Thyroid gland (tissue), 4 donors: ENCODE measurements around the gene EXOC4. TPM values are rescaled to one million over a fixed set of nuclear protein-coding genes. Genes with fewer than 3 reads are reported as not detected.

Source experiments
- DNase-seq, 2 donors: peaks; one replicate each; pipeline ENCODE4 v3.0.0-alpha.2; 2019
- H3K27ac ChIP-seq, 3 donors: fragments of 200-600 bp; sonication (generic); 1 replicate in 2 of 3; 2 replicates in 1 of 3; pipeline ENCODE4 v1.5.1; 2016 to 2019; ENCODE audit warnings: mild to moderate bottlenecking in 1 of 3, moderate library complexity in 1 of 3
- H3K27me3 ChIP-seq: fragments of 200-600 bp; sonication (generic); one replicate; pipeline ENCODE4 v1.5.1; 2019
- H3K36me3 ChIP-seq, 2 donors: fragments of 200-600 bp; sonication (generic); one replicate each; pipeline ENCODE4 v1.5.1; 2016 to 2019
- H3K4me1 ChIP-seq, 2 donors: fragments of 200-600 bp; sonication (generic); one replicate each; pipeline ENCODE4 v1.5.1; 2017 to 2019
- H3K4me3 ChIP-seq, 3 donors: fragments of 200-600 bp; sonication (generic); replicated peaks in 1 of 3; 1 replicate in 2 of 3; 2 replicates in 1 of 3; pipeline ENCODE4 v1.5.1; 2016; ENCODE audit warnings: mild to moderate bottlenecking in 1 of 3
- H3K9me3 ChIP-seq: fragments of 200-600 bp; sonication (generic); one replicate; pipeline ENCODE4 v1.5.1; 2017
- CTCF ChIP-seq, 6 experiments: fragments of 200-600 bp in 3 of 6; fragments of 450-650 bp in 3 of 6; sonication (generic) in 3 of 6; IDR thresholded peaks; one replicate each; pipeline ENCODE4 v1.5.1; 2016 to 2019; ENCODE audit warnings: antibody characterized with exemption in 6 of 6, mild to moderate bottlenecking in 2 of 6, inconsistent platforms in 1 of 6, moderate library complexity in 1 of 6
- POLR2A ChIP-seq, 2 donors: fragments of 450-650 bp; IDR thresholded peaks; one replicate each; pipeline ENCODE4 v1.6.1; 2017; ENCODE audit warnings: antibody characterized with exemption in 2 of 2, mild to moderate bottlenecking in 2 of 2, moderate library complexity in 1 of 2
- WGBS, 2 donors: methylation state at CpG; one replicate each; pipeline ENCODE4 v1.1.5; 2017; 5-methylcytosine and 5-hydroxymethylcytosine counted together
- intact Hi-C: fragments of 100-400 bp; cut with DNase I; formaldehyde crosslinking; loops from one replicate; pipeline ENCODE4 v1.15.1; 2023
- total RNA-seq, 4 donors: library from RNA; depleted of rRNA; stranded (reverse); fragments of >200 nt; gene quantifications; one replicate each; pipeline ENCODE4 v1.2.3, GENCODE V29; 2016

The EXOC4 gene
- total RNA-seq, 4 donors from 2014 or later = 74.0 to 116 (median 107) TPM

GRCh38 chr7:133437544-133437943, 184.7 kb downstream of the EXOC4 start:
- Histone ChIP-seq H3K36me3 (no peaks in the 10 kb centered on the region), H3K4me1 (peaks cover 0 to 13% of the 10 kb centered on the region in 2 donors), H3K27me3 (no peaks in the 10 kb centered on the region), H3K4me3 (no peak overlapping the region), H3K27ac (no peak overlapping the region), H3K9me3 (no peaks in the 10 kb centered on the region)
- no peak for DNase-seq
- WGBS, 2 donors = 86 to 87% methylated on average over 4 of the region's 4 CpGs
- intact Hi-C loops = no loop called here
- TF ChIP-seq CTCF (IDR thresholded peaks at IDR 0.05) (no peak), POLR2A (IDR thresholded peaks at IDR 0.05) (no peak)

- no peak overlapping the region for H3K27ac ChIP-seq
- no peaks in the 10 kb centered on the region for H3K4me1 ChIP-seq
- no peak for TF ChIP-seq POLR2A (IDR thresholded peaks at IDR 0.05)
- no peak for TF ChIP-seq CTCF (IDR thresholded peaks at IDR 0.05)
- H3K36me3 ChIP-seq = no peaks in the 10 kb centered on the region
- H3K4me3 ChIP-seq = no peak overlapping the region
- H3K27me3 ChIP-seq = no peaks in the 10 kb centered on the region
- DNase-seq = no peak
- intact Hi-C loops = no loop called here
- 97 to 100% methylated on average over 3 of the region's 3 CpGs for WGBS, 2 donors
- H3K9me3 ChIP-seq = no peaks in the 10 kb centered on the region
These were observed 189.9 kb downstream of the EXOC4 start for GRCh38 chr7:133442818-133443217.

GRCh38 chr7:133445617-133446016, 192.7 kb downstream of the EXOC4 start:
- H3K36me3 ChIP-seq = no peaks in the 10 kb centered on the region
- H3K9me3 ChIP-seq = no peaks in the 10 kb centered on the region
- DNase-seq = no peak
- H3K27me3 ChIP-seq = no peaks in the 10 kb centered on the region
- no peaks in the 10 kb centered on the region for H3K4me1 ChIP-seq
- no peak for TF ChIP-seq CTCF (IDR thresholded peaks at IDR 0.05)
- TF ChIP-seq POLR2A (IDR thresholded peaks at IDR 0.05) = no peak
- no peak overlapping the region for H3K4me3 ChIP-seq
- no peak overlapping the region for H3K27ac ChIP-seq
- 94 to 98% methylated on average over 6 of the region's 6 CpGs for WGBS, 2 donors
- intact Hi-C loops = no loop called here

GRCh38 chr7:133448012-133448411, 195.1 kb downstream of the EXOC4 start:
- no peaks in the 10 kb centered on the region for H3K27me3 ChIP-seq
- no peaks in the 10 kb centered on the region for H3K9me3 ChIP-seq
- no peak for DNase-seq
- H3K4me1 ChIP-seq = no peaks in the 10 kb centered on the region
- intact Hi-C loops = no loop called here
- TF ChIP-seq POLR2A (IDR thresholded peaks at IDR 0.05) (no peak), CTCF (IDR thresholded peaks at IDR 0.05) (no peak)
- no peak overlapping the region for H3K4me3 ChIP-seq
- no peak overlapping the region for H3K27ac ChIP-seq
- WGBS, 2 donors = 97 to 100% methylated on average over 1 of the region's 1 CpG
- H3K36me3 ChIP-seq = no peaks in the 10 kb centered on the region

- H3K9me3 ChIP-seq = no peaks in the 10 kb centered on the region
- WGBS, 2 donors = 95 to 99% methylated on average over 2 of the region's 2 CpGs
These were observed 199.7 kb downstream of the EXOC4 start for GRCh38 chr7:133452577-133452976.

More at GRCh38 chr7:133452577-133452976, 199.7 kb downstream of the EXOC4 start:
- TF ChIP-seq POLR2A (IDR thresholded peaks at IDR 0.05) (no peak), CTCF (IDR thresholded peaks at IDR 0.05) (no peak)
- Histone ChIP-seq H3K27me3 (no peaks in the 10 kb centered on the region), H3K4me3 (no peak overlapping the region), H3K36me3 (no peaks in the 10 kb centered on the region), H3K27ac (no peak overlapping the region), H3K4me1 (no peaks in the 10 kb centered on the region)
- intact Hi-C loops = no loop called here
- no peak for DNase-seq
